Liver (tissue), 9 donors: ENCODE measurements around the gene CD81. TPM values are rescaled to one million over a fixed set of nuclear protein-coding genes. Genes with fewer than 3 reads are reported as not detected.
"Not testable (repeated sequence)": the region's sequence is repeated elsewhere in the genome, so short reads cannot be mapped to it uniquely, and the experiment has no call there.

Experiments used
- DNase-seq: peaks from one replicate; pipeline ENCODE4 v3.0.0-alpha.2; 2017; ENCODE audit warnings: low spot score
- H3K27ac ChIP-seq, 2 donors: one replicate each; pipeline ENCODE4 v1.7.0; 2013; ENCODE audit warnings: inconsistent platforms in 2 of 2, low read length in 2 of 2, control low read depth in 1 of 2, low read depth in 1 of 2, mild to moderate bottlenecking in 1 of 2
- H3K27me3 ChIP-seq, 4 donors: one replicate each; pipeline versions ENCODE4 v1.6.1 to v1.7.0; 2013; ENCODE audit warnings: low read length in 3 of 4, inconsistent platforms in 1 of 4, mild to moderate bottlenecking in 1 of 4, moderate library complexity in 1 of 4; ENCODE audit not compliant: control insufficient read depth in 4 of 4, insufficient read depth in 4 of 4
- H3K36me3 ChIP-seq, 4 donors: one replicate each; pipeline versions ENCODE4 v1.6.1 to v1.7.0; 2013; ENCODE audit warnings: low read length in 3 of 4, mild to moderate bottlenecking in 3 of 4, low read depth in 1 of 4, moderate library complexity in 1 of 4; ENCODE audit not compliant: control insufficient read depth in 4 of 4, insufficient read depth in 3 of 4
- H3K4me1 ChIP-seq, 4 donors: one replicate each; pipeline versions ENCODE4 v1.6.1 to v1.7.0; 2013; ENCODE audit warnings: low read length in 3 of 4, mild to moderate bottlenecking in 3 of 4, moderate library complexity in 1 of 4; ENCODE audit not compliant: control insufficient read depth in 4 of 4, insufficient read depth in 4 of 4
- H3K4me3 ChIP-seq, 3 donors: one replicate each; pipeline versions ENCODE4 v1.6.1 to v1.7.0; 2013; ENCODE audit warnings: low read length in 3 of 3, control low read depth in 1 of 3, low read depth in 1 of 3, mild to moderate bottlenecking in 1 of 3
- H3K9ac ChIP-seq, 2 donors: one replicate each; pipeline ENCODE4 v1.7.0; 2013; ENCODE audit warnings: low read length in 2 of 2, mild to moderate bottlenecking in 2 of 2, moderate library complexity in 2 of 2, control low read depth in 1 of 2, low read depth in 1 of 2
- H3K9me3 ChIP-seq, 4 donors: one replicate each; pipeline versions ENCODE4 v1.6.1 to v1.7.0; 2013; ENCODE audit warnings: low read length in 3 of 4; ENCODE audit not compliant: control insufficient read depth in 4 of 4
- CTCF ChIP-seq: fragments of 150-350 bp; IDR thresholded peaks from 2 replicates; pipeline ENCODE4 v1.5.1; 2017; ENCODE audit warnings: improper control_type of control experiment, low read depth, low read length; ENCODE audit not compliant: missing input control
- FOXA1 ChIP-seq: IDR thresholded peaks from 2 replicates; pipeline ENCODE4 v1.6.1; 2016; ENCODE audit warnings: antibody characterized with exemption
- FOXA2 ChIP-seq: IDR thresholded peaks from 2 replicates; pipeline ENCODE4 v1.6.1; 2016; ENCODE audit warnings: antibody characterized with exemption
- JUND ChIP-seq, 2 donors: IDR thresholded peaks; 2 replicates each; pipeline ENCODE4 v1.6.1; 2016; ENCODE audit warnings: antibody characterized with exemption in 2 of 2
- MAX ChIP-seq: IDR thresholded peaks from 2 replicates; pipeline ENCODE4 v1.6.1; 2016; ENCODE audit warnings: antibody characterized with exemption
- NR2F2 ChIP-seq: IDR thresholded peaks from 2 replicates; pipeline ENCODE4 v1.6.1; 2016; ENCODE audit warnings: antibody characterized with exemption
- RAD21 ChIP-seq, 2 donors: IDR thresholded peaks; 2 replicates each; pipeline ENCODE4 v1.6.1; 2016; ENCODE audit warnings: antibody characterized with exemption in 2 of 2, mild to moderate bottlenecking in 2 of 2
- REST ChIP-seq: IDR thresholded peaks from 2 replicates; pipeline ENCODE4 v1.6.1; 2016; ENCODE audit warnings: antibody characterized with exemption, mild to moderate bottlenecking
- RXRA ChIP-seq, 2 donors: IDR thresholded peaks; 2 replicates each; pipeline ENCODE4 v1.6.1; 2017 to 2018; ENCODE audit warnings: antibody characterized with exemption in 2 of 2, mild to moderate bottlenecking in 1 of 2
- ZBTB33 ChIP-seq: IDR thresholded peaks from 2 replicates; pipeline ENCODE4 v1.6.1; 2016; ENCODE audit warnings: antibody characterized with exemption
- WGBS: extraction: QIAGEN DNeasy Blood & Tissue Kit; methylation state at CpG from one replicate; pipeline ENCODE4 v1.1.7; 2013; 5-methylcytosine and 5-hydroxymethylcytosine counted together
- polyA plus RNA-seq, 2 donors: library from polyadenylated mRNA; stranded (reverse) in 1 of 2; unstranded in 1 of 2; fragments of 200-250 nt in 1 of 2; fragments of >200 nt in 1 of 2; fragmentation: Nextera tagmentation in 1 of 2; extraction: Ambion mirVana in 1 of 2; gene quantifications; one replicate each; pipeline versions ENCODE4 v1.2.1 to v1.2.3, GENCODE V29; 2013 to 2015
- total RNA-seq, 2 donors: library from RNA; depleted of rRNA; stranded (reverse); fragments of >200 nt; gene quantifications; one replicate each; pipeline ENCODE4 v1.2.3, GENCODE V29; 2014
- donor health status: healthy.
- donor health status: healthy.
- donor health status: healthy.
- donor health status: healthy.
- donor health status: healthy.

CD81 gene
- total and polyA plus RNA-seq, 4 donors, result 76.9 to 712 (median 164) TPM

- no peak overlapping the region for H3K9ac ChIP-seq
- H3K9me3 ChIP-seq, result no peaks in the 10 kb centered on the region
- no peak overlapping the region for H3K4me3 ChIP-seq
- 80% methylated on average over 7 of the region's 7 CpGs for WGBS
- H3K27me3 ChIP-seq, result no peaks in the 10 kb centered on the region
- DNase-seq, result no peak
- no peaks in the 10 kb centered on the region for H3K36me3 ChIP-seq
- H3K27ac ChIP-seq, result no peak overlapping the region
- TF ChIP-seq CTCF, result no peak
- H3K4me1 ChIP-seq, result no peaks in the 10 kb centered on the region
These were observed 22.0 kb upstream of the CD81 start for GRCh38 chr11:2355000-2355644.

GRCh38 chr11:2357246-2357645 lies 19.9 kb upstream of the CD81 start:
- DNase-seq, result no peak
- Histone ChIP-seq H3K27ac (no peak overlapping the region), H3K36me3 (no peaks in the 10 kb centered on the region), H3K27me3 (no peaks in the 10 kb centered on the region), H3K9ac (no peak overlapping the region), H3K4me1 (no peaks in the 10 kb centered on the region), H3K9me3 (no peaks in the 10 kb centered on the region), H3K4me3 (no peak overlapping the region)
- WGBS, result 68% methylated on average over 8 of the region's 8 CpGs
- no peak for TF ChIP-seq RAD21 (IDR thresholded peaks at IDR 0.05)
- TF ChIP-seq NR2F2, result no peak
- TF ChIP-seq FOXA1, result no peak
- no peak for TF ChIP-seq RXRA (IDR thresholded peaks at IDR 0.05)
- TF ChIP-seq FOXA2, result no peak
- no peak for TF ChIP-seq ZBTB33
- TF ChIP-seq REST, result no peak
- no peak for TF ChIP-seq JUND (IDR thresholded peaks at IDR 0.05)
- TF ChIP-seq MAX, result no peak
- TF ChIP-seq CTCF, result no peak

GRCh38 chr11:2357651-2358050 lies 19.5 kb upstream of the CD81 start:
- H3K9me3 ChIP-seq, H3K9ac ChIP-seq, DNase-seq, H3K4me3 ChIP-seq, H3K36me3 ChIP-seq, H3K27ac ChIP-seq, H3K4me1 ChIP-seq, H3K27me3 ChIP-seq: not testable (repeated sequence)
- WGBS, result 94% methylated on average over 13 of the region's 13 CpGs
